NB4 (cell line): ENCODE results near the gene NEMP1.
A peak's percentile ranks its signal among the peaks of the same experiment; 100 is the strongest.

Experiments
- DNase-seq: peaks from one replicate; pipeline ENCODE4 v3.0.0; 2010; ENCODE audit warnings: low read depth
- H3K4me3 ChIP-seq: one replicate; pipeline ENCODE4 v1.5.1; 2011; ENCODE audit warnings: mild to moderate bottlenecking, low read depth, low read length, moderate library complexity
- MYC ChIP-seq: IDR thresholded peaks from 2 replicates; pipeline ENCODE4 v1.6.1; 2011; ENCODE audit warnings: low read depth, low read length
- POLR2A ChIP-seq: IDR thresholded peaks from 2 replicates; pipeline ENCODE4 v1.6.1; 2011; ENCODE audit warnings: mild to moderate bottlenecking; ENCODE audit not compliant: insufficient read length; ENCODE audit errors: extremely low read depth
- TF ChIP-seq, protein P1 (sequence below): IDR thresholded peaks from 2 replicates; pipeline ENCODE4 v1.6.1; 2011; ENCODE audit warnings: low read depth, low read length
- TF ChIP-seq, protein P2 (sequence below): IDR thresholded peaks from one replicate; pipeline ENCODE4 v1.5.1; 2012; ENCODE audit warnings: low read depth, low read length

The NEMP1 gene

DNA sequence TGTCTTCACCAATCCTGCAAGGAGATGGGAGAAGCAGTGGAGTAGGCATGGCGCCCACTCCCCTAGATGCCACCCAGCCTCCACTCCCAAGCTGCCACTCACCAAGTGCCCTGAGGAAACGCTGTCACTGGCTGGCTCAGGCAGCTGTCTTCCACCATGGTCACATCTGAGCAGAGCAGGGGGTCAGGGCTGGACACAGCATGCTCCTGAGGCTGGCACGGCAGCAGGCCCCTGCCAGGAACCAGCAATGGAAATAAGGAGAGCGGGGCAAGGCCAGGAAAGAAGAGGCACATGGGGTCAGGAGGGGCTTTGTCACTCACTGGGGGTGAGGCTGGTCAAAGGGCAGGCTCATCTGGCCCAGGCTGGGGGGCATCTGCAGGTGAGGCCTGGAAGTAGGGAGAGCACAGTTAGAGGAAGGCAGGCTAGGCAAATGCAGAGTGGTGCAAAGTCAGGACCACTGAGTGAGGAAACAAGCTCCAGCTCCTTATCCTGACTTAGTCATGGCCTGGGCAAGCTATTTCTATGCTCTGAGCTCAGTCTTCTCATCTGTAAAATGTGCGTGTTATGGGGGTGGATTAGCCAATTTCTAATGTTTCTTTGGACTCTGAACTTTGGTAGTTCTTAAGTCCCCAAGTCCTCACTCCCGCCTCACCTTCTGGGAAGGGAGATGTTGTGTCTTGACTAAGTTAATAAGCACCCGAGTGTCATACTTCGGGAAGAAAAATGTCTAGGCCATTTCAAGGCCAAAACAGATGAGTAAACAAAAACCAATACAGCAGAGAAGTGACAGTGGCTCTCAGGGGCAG is 18.4 kb upstream of the NEMP1 start:
- no peak overlapping the region for H3K4me3 ChIP-seq
- TF ChIP-seq, protein P1, sequence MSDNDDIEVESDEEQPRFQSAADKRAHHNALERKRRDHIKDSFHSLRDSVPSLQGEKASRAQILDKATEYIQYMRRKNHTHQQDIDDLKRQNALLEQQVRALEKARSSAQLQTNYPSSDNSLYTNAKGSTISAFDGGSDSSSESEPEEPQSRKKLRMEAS, result no peak
- TF ChIP-seq POLR2A (no peak), MYC (no peak)
- TF ChIP-seq, protein P2, sequence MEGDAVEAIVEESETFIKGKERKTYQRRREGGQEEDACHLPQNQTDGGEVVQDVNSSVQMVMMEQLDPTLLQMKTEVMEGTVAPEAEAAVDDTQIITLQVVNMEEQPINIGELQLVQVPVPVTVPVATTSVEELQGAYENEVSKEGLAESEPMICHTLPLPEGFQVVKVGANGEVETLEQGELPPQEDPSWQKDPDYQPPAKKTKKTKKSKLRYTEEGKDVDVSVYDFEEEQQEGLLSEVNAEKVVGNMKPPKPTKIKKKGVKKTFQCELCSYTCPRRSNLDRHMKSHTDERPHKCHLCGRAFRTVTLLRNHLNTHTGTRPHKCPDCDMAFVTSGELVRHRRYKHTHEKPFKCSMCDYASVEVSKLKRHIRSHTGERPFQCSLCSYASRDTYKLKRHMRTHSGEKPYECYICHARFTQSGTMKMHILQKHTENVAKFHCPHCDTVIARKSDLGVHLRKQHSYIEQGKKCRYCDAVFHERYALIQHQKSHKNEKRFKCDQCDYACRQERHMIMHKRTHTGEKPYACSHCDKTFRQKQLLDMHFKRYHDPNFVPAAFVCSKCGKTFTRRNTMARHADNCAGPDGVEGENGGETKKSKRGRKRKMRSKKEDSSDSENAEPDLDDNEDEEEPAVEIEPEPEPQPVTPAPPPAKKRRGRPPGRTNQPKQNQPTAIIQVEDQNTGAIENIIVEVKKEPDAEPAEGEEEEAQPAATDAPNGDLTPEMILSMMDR, result no peak
- DNase-seq, result no peak

DNA sequence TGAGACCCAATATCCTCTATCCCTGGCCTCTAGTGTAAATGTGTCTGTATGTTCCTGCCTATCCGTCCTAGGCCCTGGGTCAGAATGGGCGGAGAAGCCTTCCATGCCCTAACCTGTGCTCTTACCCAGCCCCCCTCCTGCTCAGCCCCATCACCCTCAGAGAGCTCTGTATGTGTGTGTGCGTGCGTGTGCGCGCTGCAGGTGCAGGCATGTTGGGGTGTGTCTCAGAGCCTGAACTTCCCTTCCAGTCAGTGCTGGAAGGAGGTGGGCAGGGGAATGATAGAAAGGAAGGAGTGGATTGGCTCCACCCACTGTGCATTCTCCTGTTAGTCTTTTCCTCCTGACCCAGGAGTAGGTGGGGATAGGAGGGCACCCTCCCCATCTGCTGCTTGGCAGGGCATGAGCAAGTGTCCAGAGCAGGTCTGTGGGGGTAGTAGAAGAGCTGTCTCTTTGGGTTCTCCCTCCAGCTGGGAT is 17.5 kb upstream of the NEMP1 start:
- TF ChIP-seq, protein P1, result no peak
- TF ChIP-seq, protein P2, result no peak
- TF ChIP-seq MYC (no peak), POLR2A (no peak)
- no peak for DNase-seq
- no peak overlapping the region for H3K4me3 ChIP-seq

DNA sequence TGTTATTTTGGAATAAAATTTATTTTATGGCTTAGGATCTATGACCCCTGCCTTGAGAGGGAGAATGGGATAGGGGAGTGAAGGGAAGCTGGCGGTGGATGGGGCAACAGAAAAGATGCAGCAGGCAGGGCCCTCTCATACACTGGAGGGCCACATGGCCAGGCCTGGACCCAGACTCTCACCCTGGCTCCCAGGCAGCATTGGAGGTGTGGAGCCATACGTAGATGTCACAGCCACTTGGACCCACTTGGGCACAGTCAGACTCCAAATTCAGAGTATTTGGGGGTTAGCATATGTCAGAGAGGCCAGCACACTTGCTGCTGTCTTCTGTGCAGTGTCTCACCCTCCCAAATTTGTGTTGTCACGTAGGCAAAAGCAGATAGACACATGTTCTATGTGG is 16.8 kb upstream of the NEMP1 start:
- TF ChIP-seq, protein P2, result no peak
- TF ChIP-seq, protein P1, result no peak
- no peak for TF ChIP-seq POLR2A
- no peak for TF ChIP-seq MYC
- DNase-seq, result no peak
- H3K4me3 ChIP-seq, result no peak overlapping the region

DNA sequence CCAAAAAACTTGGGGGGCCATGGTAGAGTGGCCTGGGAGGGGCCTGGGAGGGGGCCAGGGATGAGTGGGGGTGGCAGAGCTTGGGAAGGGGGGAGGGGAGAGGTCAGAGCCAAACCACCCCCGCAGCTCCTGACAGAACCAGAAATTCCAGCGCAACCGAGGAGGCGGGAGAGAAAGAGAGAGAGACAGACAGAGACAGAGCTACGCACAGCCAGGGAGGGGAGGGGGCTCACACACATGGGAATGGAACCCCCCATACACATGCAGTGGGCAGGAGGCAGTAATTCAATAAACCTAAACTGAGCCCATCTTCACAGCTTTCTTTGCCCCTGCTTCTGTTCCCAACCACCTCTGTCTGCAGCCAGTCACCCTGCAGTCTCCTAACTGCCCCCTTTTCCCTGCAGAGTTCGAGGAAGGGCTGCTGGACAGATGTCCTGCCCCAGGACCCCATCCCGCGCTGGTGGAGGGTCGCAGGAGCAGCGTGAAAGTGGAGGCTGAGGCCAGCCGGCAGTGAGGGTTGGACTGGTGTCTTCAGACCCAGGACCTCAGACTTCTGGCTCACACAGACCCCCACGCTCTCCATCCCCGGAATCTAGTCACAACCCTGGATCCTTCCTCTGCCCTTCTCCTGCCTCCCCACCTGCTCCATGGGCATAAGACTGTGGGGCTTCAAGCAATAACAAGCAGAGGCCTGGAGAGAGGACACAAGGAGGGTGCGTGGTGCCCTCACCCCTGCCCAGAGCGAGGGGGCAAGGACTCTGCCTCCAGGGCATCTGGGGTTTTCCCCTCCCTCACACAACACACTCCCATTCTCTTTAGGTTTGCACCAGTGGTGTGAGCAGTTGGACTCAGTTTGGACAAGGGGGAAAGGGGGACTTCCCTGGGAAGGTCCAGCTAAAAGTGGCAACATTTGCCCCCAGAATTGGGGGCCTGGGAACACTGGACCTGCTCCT is 15.9 kb upstream of the NEMP1 start:
- DNase-seq, result no peak
- TF ChIP-seq MYC (no peak), POLR2A (no peak)
- TF ChIP-seq, protein P1, result no peak
- TF ChIP-seq, protein P2, result no peak
- no peak overlapping the region for H3K4me3 ChIP-seq

DNA sequence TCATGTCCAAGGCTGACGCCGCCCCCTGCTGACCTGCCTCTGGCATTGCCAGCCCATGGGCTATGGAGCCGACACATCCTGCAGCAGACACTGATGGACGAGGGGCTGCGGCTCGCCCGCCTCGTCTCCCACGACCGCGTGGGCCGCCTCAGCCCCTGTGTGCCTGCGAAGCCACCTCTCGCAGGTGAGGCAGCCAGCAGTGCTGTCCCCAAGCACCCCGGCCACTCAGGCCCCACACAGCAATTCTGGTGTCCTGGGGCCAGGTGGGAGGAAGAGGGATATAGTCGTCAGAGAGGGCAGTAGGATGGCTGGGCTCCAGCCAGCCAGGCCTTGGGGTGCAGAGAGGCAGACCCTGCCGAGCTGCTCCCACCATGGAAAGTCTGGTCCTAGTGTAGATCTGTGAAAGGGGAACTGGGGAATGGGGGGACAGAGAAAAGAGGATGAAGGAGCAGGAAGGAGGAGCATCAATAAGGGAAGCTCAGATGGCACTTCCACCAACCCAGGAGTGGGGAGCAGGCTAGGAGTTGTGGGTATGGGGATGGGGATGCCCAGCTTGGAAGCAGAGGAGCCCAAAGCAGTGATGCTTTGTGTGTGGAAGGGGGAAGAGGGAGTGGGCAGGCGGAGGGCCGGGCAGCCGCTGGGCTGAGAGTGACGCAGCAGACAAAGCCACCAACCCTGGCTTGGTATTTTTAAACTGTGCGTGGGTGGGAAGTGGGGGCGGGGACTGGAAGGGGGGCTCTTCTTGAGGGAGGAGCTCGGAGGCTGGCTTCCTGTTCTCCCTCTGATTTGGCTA is 15.0 kb upstream of the NEMP1 start:
- no peak overlapping the region for H3K4me3 ChIP-seq
- DNase-seq, result peak; percentile 77
- TF ChIP-seq MYC, result no peak
- TF ChIP-seq, protein P2, result peak; percentile 75
